Fibroblast of skin of scalp (primary cell): ENCODE measurements around the gene SPATA3.

Source experiments
- DNase-seq: peaks from one replicate; pipeline ENCODE4 v3.0.0-alpha.2; 2013

The SPATA3 gene

DNA sequence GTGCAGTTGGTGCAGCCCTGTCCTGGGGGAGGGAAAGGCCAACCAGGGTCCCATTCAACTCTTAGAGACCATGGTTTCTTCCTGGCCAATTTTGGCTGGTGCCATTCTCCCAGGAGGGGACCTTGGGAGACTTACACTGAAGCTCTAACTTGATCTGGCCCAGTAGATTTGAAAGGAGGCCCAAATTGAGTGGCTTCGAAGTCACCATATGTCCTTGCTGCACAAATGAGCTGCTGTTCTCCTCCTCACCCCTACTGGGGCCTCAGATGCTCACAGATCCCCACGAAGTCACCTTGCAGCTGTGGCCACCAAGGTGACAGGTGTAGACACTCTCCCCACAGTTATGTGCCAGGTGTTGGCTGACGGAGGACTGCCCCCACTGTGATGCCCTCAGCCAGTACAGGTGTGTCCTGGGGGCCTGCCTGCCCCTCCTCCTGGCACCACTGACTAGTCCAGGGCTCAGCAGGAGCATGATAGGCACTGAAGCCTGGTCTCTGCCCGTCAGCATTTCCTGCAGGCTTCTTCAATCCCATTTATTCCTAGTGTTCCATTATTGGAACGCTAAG lies 36.7 kb downstream of the SPATA3 start:
- DNase-seq = no peak

- DNase-seq = no peak
Measured at GRCh38 chr2:231033147-231034132, 37.5 kb downstream of the SPATA3 start.

- no peak for DNase-seq
Measured at GRCh38 chr2:231034291-231034882, 38.5 kb downstream of the SPATA3 start.

DNA sequence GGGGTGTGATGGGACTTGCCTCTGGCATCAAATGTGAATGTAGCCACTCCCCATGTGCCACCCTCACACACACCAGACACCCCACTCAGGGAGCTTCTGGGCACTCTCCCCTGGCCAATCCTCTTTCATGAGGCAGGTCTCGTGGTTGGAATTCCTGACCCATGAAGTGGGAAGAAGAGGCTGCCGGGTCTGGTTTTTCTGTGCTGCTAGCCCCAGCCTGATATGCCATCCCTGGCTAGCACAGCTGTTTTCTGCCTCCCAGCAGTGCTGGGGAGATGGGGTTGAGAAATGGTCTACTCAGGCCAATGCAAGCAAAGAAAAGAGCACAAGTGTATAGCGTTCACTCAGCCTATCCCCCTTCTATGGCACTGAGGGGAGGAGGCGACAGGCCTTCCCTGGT lies 40.2 kb downstream of the SPATA3 start:
- no peak for DNase-seq

DNA sequence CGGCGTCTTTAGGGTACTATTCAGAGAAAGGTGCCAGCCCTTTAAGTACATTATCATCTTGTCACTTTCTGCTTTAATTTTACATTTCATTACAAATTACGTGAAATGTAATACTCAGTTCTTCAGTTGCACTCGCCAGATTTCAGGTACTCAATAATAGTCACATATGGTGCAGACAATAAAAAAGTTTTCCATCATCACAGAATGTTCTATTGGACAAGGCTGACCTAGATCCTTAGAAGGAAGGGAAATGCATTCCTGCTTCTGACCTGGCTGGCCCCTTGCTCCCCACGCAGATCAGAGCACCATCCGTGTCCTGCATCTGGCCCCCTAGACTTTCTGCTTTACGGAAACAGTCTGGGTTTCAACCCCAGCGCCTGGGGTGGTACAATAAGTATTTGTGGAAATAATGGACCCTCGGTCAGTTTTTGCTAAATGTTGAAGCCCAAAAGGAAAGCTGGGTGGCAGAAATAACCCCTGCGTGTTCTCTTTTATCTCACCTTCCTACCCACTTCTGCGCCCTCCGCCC lies 40.7 kb downstream of the SPATA3 start:
- no peak for DNase-seq

DNA sequence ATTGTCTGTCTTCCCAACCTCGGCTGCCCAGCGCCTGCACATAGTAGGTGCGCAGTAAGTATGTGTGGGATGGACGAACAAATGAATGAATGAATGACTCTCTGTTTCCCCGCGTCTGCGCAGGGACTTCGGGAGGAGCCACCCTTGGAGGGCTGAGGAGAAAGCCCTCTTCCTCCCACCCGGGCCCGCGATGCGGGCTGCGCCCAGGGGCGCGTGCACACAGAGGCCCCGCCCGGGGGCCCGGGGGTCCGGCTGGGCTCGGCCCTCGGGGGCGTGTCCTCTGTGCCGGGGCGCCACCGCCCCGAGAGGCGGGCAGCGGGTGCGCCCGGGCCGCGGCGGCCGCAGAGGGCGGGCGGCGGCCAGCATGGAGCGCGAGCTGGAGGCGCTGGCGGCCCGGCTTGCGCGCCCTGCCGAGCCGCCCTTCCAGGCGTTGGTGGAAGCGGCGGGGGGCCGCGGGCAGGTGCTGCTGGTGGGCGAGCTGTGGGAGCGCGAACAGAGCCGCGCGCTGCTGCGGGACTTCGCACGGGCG lies 41.3 kb downstream of the SPATA3 start, which contains the start of gene C2orf72:
TSS of gene C2orf72 (plus strand) at position 322 of the 529 bp plus-strand sequence. CDS start at position 365, 43 bp downstream.
- DNase-seq = no peak

DNA sequence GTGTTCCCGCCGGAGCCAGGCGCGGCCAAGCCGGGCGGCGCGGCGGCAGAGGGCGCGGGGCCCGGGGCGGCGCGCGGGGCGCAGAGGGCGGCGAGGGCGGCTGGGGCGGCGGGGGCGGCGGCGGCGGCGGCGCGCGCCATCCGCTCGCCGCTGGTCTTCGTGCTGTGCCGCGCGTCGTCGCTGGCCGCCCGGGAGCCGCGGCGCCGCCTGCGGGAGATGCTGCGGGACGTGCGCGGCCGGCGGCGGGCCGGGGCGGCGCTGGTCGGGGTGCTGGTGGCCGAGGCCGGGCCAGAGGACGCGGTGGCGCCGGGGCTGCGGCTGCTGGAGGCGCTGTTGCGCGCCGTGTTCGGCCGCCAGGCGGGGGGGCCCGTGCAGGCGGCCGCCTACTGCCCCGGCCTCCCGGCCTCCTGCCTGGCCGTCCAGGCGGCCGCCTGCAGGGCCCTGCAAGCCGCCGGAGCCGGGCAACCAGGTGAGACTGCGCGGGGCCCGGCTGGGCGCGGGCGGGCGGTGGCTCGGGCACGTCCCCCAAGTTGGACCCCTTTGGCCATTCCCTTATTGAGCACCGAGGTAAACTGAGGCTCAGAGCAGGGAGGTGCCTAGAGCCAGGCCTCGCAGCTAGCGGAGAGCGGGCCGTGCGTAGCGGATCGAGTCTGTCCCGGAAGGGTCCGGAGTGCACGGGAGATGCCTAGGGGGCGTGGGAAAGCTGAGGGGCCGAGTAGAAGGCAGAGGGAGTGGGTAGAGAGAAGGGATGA lies 42.0 kb downstream of the SPATA3 start:
- no peak for DNase-seq

GRCh38 chr2:231038483-231039293 lies 42.8 kb downstream of the SPATA3 start:
- no peak for DNase-seq

- no peak for DNase-seq
Measured at GRCh38 chr2:231039294-231039664, 43.4 kb downstream of the SPATA3 start.

DNA sequence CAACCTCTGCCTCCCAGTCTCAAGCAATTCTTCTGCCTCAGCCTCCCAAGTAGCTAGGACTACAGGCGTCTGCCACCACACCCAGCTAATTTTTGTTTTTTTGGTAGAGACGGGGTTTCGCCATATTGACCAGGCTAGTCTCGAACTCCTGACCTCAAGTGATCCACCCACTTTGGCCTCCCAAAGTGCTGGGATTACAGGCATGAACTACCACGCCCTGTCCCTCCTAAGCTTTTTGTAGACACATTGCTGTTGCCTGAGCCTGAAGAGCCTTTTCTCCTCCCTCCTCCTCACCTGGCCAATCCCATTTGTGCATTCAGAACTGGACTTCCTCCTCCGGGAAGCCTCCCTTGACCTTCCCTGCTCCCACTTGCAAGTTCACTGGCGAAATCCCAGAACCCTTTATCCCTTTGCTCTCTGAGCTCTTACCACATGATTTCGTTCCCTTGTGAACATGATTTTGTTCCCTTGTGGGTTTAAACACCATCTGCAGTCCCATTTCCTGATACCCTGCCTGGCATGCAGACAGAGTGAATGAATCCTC lies 44.0 kb downstream of the SPATA3 start:
- no peak for DNase-seq

- no peak for DNase-seq
Measured at GRCh38 chr2:231041061-231041689, 45.3 kb downstream of the SPATA3 start.

DNA sequence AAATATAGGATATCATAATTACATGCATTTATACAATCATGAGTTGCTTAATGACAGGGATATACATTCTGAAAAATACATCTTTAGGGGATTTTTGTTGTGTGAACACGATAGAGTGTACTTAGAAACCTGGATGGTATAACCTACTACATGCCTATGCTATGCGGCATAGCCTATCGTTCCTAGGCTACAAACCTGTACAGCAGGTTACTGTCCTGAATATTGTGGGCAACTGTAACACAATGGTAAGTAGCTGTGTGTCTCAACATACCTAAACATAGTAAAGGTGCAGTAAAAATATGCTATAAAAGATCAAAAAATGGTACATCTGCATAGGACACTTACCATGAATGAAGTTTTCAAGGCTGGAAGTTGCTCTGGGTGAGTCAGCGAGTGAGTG lies 47.9 kb downstream of the SPATA3 start:
- DNase-seq = no peak

DNA sequence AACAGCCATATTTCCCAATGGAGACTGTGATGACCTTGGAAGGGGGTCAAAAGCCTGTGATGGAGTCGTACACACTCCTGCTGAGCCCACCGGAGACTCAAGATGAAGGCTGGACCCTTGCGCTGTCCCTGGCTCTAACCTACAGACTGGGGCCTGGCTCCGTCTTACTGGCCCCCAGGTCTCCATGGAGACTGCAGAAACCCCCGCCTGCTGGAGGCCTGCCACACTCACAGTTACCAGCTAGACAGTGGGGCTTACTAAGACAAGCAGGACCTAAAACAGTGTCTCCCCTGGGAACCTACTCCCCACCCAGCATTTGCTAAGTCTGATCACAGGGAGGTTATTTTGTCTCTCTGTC lies 51.0 kb downstream of the SPATA3 start:
- no peak for DNase-seq

- DNase-seq = no peak
Measured at GRCh38 chr2:231047274-231047922, 51.5 kb downstream of the SPATA3 start.

DNA sequence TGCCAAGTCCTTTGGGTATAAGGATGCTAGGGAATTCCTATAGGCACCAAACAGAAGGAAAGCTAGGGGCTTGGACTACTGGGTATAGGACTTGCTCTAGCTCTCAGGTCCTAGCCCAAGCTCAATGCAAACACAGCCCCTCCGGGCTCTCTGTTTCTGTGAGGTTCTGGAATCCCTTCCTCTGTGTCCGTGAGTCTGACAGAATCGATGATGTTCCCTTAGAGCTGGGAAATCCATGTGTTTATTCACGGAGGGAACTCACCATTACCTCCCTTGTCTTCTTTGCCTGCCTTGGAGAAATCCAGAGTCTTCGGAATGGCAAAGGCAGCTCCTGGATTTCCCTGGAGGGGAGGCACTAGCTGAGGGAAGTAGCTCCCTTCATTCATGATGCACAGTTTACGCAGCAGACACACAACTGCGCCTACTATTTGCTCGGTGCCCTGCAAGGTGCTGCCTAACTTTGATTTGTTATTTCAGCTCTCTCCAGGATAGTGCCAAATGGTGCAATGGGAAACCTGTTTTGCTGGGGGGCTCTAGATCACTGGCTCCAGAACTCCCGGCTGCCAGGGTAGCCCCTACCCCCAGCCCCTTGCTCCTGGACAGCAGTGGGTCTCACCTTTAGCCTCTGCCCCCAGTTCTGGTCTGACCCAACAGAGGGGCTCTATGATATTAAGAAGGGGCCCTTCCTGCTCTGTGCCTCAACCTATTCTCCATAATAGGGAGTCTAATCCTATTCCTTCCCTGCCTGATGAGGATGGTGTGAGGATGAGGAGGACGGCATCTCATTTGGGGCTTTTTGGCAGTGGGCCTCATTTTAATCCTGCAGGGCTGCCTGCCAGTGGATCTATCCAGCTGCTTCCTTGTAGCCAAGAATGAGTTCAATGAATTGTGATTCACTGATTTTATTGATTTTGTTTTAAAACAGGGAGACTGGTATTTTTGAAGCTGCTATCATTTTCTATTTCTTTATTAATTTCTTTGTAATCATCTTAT lies 52.3 kb downstream of the SPATA3 start:
- DNase-seq = no peak

DNA sequence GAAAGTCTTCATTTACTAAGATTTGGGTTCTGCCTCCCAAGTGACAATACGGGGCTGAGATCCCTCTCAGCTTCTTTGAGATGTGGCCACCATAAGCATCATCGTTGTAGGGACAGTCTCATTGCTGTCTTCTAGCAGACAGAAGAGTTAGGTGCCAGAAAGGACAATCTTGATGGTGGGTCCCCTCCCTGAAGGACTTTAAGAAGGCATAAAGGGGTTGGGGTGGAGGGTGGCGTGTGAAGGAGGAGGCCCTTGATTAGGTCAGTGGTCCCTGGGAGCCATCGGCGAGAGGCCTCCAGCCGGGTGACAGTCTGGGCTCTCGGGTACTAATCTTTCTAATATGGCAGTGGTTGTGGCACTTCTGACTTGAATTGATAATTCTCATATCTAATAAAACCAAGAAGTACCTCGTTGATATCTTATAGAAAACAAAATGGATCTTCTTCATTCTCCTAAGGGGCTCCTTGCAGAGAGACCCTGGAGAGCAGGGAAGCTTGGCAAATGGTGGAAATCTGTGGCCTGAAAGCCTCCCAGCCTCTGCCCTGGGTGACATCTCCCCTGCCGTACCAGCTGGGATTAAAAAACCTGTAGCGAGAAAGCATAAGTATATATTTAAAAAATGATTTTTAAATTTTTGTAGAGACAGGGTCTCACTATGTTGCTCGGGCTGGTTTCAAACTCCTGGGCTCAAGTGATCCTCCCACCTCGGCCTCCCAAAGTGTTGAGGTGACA lies 53.5 kb downstream of the SPATA3 start:
- no peak for DNase-seq

DNA sequence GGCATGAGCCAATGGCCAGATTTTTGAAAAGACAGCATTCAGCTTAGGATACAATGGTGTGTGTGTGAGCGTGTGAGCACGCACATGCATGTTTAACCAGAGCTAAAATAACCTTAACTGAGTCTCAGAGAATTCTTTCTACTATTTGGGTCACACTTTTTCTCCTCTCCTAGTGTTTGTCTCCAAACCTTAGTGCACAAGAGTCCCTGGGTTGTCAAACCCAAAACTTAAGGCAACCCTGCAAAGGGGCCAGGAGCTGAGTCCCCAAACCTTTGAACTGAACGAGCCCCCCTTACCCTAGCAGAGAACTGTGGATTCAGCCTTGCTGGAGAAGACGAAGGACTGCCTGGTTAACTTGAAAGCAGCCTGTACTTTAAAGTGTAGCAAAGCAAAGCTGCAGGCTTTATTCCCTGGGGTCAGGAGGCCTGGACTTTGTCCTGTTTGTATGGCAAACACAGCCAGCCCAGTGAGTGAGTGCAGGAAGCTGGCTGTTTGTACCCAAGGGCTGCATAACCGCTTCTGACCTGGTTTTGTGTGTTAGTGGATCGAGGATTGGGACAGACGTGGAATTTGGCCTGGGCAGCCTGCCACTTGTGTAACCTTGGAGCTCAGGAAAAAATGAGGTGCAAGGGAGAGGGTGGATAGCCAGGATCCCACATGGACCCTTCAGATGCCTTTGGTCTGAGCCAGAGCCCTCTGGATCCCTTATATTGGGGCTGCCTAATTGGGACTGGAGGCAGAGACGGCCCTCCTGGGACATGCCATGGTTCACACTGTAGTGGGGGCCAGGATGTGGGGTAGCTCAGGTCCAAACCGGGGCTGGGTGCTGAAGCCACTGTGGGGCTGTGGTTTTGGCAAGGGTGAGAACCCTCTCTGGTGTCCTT lies 54.3 kb downstream of the SPATA3 start:
- no peak for DNase-seq
